KG1 (cell line): ENCODE results near the gene CHCHD3.
"Not testable (repeated sequence)": the region's sequence is repeated elsewhere in the genome, so short reads cannot be mapped to it uniquely, and the experiment has no call there.

ENCODE experiments used
- DNase-seq: peaks from one replicate; lab custom pipeline; 2025; lab: John Stamatoyannopoulos, UW

The CHCHD3 gene

DNA sequence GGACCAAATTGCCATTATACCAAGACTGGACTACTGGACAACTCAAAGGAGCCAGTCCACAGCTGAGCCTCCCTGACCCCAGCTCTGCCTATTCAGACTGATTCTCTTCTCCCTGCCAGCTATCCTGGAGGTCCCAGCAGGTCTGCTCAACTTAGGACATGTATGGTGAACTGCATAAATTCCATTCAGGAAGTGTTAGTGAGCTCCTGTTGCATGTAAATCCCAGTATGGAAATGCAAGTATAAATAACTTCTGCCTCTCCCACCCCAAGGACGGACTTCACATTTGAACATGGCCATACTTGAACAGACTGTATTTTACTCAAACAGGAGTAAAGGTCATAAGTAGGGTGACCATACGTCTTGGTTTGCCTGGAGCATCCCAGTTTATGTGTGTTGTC is 128.4 kb downstream of the CHCHD3 start:
- DNase-seq: no peak

DNA sequence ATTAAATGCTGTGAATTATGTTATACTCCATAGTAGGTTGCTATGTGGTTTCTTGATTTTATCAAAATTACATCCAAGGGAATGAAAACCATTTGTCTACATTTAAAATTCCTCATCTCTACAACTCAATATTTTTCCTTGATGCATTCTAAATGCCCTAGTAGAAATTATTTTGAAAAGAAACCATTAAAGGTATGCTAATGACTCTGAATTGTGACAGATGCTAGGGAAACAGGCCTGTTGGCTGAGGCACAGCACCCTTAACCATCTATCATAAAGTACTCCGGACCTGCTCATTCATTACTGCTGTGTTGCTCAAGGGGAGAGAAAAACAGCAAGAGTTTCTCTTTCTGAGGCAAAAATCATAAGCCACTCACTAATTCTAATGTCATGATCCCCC is 131.2 kb downstream of the CHCHD3 start:
- DNase-seq: no peak

DNA sequence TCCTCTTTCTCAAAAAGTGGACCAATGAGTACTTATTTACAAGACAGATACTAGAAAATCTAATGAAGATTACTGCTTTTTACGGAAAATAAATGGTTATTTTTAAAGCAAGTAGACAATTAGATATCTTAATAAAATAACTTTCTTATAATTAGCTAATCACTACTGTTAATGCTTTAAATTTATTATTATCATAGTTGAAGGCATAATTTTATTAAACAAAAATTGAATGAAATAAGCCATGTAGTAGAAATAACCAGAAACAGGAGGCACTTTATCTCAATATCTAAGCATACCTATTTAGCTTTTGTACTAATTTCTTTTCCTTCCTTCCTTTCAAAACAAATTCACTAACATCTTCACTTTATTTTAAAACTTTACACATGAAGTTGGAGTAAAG is 134.9 kb downstream of the CHCHD3 start:
- no peak for DNase-seq

DNA sequence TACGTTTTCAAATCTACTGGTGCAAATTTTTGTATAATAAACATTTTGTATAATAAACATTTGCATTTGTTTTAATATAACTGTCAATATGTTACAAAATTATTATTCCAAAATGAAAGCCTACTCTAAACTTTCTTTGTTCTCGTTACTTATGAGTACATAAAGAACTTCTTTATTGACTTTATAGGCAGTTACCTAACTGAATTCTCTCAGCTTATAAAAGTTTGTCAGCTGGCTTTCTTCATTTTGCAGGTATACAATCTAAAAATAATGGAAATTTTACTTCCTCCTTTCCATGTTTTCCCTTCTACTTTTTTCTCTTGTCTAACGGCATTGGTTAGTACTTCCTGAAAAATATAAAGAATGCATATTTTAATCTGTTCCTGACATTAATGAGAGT is 137.1 kb downstream of the CHCHD3 start:
- DNase-seq: no peak

DNA sequence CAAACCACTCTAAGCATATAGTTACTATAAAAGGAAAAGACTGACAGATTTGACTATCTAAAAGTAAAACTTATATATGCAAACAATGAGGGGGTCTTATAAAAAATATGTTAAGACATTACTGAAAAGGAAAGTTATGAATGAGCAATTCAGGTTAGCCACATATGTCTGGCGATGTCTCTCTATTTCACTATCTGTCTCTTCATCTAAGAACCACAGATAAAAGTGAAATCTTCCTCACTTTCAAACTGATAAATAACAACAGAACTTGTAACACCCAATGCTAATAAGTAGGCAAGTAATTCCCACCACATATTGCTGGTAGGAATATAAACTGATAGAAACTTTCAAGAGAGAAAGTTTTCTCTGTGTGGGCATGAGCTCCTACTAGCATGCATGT is 138.2 kb downstream of the CHCHD3 start:
- no peak for DNase-seq

DNA sequence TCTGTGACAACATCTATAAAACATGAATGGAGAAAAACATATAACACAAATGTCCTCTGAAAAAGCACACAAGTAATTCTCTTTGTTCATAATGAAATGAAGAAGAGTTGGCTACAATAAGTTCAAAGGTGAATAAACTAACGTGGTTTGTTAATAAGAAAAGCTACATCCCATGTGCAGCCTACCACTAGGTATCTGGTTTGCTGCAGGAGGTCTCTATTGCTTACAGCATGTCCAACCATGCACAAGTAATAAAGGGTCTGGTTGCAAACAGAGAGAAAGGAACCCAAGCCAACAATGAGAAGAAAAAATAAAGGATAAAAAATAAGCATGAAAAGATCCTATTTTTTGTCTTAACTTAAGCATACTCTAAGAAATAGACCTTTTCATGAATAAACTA is 139.2 kb downstream of the CHCHD3 start:
- DNase-seq: no peak

DNA sequence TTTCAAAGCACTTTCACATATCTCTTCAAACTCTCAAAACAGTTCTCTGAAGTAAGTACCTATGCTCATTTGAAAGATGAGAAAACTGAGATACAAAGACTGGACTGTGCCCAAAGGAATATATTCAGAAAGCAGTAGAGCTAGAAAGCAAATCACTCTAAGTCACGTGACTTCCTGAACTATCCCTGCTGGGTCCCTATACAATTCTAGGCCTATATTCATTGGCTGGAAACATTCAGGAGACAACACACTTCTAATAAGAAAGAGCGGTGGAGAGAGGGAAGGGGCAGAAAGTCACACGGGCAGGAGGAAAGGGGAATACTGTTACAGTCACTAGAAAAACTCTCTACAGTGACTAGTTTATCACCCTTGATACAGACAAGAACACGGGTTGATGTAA is 140.0 kb downstream of the CHCHD3 start:
- no peak for DNase-seq

DNA sequence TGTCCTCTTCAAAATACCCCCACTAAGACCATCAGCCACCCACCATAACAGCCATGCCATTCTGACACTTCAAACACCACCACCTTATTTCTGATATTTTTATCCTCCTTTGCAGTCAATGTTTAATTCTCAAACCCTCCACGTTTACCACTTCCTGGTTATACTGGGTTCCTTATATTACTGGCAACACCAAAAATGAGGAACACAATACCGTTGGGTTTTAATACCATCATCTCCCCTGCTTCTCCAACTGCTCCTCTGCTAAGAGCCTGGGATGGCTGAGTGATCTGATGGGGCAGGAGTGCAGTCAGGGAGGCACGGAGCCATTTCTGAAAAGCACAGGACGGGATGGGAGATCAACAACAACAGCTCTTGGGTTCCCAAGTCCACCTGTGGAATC is 140.5 kb downstream of the CHCHD3 start:
- DNase-seq: no peak

DNA sequence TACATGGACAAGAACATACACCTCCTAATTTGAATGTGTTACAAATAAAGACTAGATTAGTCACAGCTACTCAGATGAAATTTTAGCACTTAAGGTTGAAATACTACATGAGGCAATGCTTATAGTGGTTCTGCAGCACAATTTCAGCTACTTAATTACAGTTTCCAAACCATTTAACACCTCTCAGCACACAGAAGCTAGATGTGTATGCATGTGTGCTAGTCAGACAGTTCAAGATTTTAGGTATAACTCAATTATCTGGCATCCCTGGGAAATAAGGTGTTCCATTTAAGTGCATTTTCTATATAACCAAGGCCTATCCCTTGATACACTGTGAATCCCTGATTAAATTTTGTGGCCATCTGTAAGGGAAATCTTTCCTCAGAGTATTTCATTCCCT is 141.8 kb downstream of the CHCHD3 start:
- DNase-seq: no peak

DNA sequence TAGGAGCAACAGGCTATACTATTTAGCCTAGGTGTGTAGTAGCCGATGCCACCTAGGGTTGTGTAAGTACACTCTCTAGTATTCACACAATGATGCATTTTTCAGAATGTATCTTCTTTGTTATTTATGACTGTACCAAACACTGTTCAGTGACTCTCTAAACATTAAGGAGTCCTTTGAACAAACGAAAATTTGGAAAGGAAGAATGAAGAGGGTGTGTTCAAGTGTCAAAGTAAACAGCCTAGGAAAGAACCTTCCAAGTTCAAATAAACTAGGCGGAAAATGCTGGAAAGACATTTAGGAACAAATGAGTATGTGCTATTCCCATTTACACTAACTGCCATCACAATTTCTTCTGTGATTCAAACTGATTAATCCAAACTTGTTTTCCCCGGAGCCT is 142.4 kb downstream of the CHCHD3 start:
- no peak for DNase-seq

DNA sequence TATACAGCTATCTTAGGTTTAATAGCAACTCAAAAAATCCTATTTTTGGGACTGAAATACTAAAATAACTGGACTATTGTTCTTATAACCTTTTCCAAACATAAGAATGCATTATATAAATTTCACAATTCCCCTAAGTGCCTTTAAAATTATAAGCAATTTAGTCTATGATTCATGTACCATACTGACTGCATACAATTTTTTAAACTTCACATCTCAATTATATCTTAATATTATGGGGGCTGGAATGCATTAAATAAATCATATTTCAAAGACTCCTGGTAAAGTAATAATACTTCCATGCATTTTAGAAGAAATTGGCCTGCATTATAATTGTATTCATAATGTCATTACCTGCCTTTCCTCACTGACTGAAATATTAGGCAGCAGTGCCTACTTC is 144.6 kb downstream of the CHCHD3 start:
- no peak for DNase-seq

DNA sequence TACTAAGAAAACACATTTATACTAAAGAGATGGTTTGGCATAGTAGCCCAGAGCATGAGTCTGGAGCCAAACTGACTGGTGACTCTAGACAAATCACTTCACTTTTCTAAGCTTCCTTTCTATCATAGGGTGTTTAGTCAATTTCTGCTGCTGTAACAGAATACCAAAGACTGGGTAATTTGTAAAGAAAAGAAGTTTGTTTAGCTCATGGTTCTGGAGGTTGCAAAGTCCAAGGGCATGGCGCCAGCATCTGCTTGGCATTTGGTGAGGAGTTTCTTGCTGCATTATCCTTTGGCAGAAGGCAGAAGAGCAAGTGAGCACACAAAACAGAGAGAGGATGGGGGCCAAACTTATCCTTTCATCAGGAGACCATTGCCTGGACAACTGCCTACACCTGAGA is 146.3 kb downstream of the CHCHD3 start:
- no peak for DNase-seq

DNA sequence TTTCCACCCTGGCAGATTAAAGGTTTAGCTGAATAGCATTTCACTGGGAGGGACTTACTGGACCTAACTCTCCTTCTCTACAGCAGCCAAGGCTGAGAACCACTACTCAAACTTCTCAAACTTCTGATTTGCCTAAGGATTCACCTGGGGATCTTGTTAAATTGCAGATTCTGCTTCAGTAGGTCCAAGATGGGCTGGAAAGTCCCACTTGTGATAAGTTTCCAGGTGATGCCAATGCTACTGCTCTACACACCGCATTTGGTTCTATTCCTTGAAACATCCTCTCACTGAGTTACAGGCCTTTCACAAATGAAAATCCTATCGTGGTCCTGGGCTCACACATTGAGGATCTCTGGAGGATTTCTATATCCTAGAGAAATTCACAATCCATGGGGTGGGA is 147.9 kb downstream of the CHCHD3 start:
- DNase-seq: no peak

DNA sequence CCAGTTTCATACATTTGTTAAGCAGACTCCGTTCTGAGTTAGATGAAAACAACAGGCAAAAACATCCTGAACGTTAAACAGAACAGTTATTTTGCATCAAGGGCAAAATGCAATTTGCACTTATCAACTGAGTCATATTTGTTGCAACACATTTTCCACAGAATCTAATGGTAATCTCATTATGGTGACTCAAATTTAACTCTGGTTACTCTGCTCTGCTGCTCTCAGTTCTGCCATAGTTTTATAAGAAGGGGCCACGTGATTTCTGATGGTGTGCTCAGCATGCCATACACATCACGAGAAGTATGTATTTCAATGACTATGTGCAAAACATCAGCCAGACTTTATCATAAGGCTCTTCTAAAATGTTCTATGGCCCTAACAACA is 148.8 kb downstream of the CHCHD3 start:
- DNase-seq: no peak

DNA sequence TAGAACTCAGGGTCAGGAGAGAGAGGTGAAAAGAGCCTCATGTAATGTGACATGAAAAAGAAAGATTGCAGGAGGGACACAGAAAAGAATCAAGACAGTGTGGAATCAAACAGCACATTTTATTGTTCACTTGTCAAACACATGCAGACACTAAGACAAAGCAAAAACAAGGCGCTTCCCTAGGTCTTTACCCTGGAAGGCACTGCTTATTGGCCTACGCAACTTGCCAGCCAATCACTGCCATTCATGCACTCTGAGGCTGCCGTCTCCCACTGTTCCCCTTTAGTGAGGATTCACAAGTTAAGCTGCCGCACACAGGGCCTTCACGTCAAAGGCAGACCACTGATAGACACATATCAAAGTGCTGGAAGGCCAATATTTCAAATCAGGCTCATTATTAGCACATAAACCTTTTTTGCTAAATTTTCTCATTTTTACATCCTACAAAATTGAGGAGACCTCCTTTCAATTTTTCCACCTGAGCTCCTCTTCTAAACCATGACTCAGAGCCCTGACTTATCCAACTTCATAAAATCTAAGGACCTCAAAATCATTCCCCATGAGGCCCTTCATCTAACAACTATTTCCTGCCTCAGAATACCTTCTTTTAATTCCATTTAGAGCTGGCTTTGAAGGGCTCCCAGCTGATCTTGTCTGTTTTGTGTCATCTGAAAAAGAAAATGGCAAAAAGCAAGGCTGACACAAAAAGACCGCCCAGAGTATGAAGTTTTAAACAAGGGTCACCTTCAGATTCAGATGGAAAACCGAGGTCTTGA is 149.4 kb downstream of the CHCHD3 start:
- no peak for DNase-seq

DNA sequence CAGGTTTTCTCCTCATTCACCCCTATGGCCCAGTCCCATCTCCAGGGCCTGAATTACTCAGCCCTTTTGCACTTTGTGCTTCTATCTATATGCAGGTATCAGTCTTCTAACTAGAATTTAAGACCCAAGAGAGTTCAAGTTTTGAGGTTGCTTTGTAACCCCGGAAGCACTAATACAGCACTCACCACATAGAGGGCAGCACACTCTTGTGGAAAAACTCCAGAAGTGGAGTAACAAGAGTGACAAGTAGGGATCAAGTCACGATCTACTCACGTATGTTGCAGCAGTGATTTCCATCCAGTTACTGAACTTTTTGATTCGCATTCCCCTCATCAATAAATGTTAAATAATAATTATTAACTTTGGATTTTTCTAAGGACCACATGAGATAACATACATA is 151.0 kb downstream of the CHCHD3 start:
- no peak for DNase-seq

DNA sequence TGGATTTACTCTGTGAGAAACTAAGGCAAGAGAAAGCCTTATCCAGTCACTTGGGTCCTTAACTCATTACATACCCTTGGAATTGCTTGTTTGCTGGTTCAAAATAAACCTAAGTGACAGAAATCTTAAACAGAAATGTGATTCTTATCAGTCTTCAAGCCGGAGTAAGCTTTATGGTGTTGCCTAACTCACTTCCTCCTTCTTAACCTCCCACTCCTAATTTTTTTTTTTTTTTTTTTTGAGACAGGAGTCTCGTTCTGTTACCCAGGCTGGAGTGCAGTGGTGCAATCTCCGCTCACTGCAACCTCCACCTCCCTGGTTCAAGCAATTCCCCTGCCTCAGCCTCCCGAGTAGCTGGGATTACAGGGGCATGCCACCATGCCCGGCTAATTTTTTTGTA is 151.9 kb downstream of the CHCHD3 start:
- not testable (repeated sequence) for DNase-seq

DNA sequence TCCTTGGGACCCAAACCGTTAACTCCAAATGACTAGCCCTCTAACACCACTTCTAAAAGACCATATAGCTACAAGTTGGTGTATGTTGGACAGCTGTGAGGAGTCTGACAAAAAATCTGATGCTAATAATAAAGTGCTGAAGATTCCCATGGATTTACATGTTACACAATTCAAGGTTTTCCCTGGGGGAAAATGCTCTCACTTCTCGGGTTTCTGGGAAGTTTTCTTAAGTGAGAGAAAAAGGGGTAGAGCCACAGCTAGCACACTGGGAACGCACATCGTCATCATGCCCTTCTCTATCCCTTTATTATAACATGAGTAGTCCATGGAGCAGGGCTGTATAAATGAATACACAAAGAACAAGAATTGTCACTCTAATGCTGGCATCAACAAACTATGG is 162.1 kb downstream of the CHCHD3 start:
- no peak for DNase-seq

DNA sequence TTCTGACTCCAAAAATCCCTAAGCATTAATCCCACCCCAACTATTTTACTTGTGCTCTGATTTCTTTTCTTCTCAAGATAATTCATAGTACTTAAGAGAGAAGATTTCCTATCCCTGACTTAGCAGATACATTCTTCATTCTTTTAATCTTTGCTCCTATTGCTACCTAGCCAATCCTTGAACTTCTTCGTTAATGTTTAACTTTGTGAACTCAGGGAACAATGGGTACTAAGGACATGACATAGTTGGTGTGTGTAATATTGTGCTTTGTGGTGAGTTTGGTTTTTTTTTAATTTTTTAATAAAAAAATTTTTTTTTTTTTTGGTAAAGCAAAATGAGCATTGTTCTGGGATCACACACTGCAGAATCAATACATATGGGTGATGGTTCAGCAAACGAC is 166.2 kb downstream of the CHCHD3 start:
- DNase-seq: no peak

DNA sequence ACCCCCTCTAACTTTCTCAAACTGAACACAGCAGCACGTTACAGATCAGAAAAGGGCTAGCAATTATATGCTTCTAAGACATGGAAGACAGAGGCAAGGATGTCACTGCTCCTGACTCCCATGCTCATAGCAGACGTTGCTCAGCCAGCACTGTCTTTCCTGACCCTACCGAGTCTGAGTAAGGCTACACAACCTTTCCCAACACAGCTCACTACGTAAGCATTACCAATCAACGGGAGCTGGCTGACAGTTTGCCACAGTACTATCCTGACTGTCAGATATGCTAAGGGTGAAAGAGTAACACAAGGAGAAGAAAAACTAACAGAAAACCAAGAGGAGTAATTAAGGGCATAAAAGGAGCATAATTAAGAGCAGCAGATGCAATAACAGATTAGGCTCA is 171.2 kb downstream of the CHCHD3 start:
- no peak for DNase-seq

DNA sequence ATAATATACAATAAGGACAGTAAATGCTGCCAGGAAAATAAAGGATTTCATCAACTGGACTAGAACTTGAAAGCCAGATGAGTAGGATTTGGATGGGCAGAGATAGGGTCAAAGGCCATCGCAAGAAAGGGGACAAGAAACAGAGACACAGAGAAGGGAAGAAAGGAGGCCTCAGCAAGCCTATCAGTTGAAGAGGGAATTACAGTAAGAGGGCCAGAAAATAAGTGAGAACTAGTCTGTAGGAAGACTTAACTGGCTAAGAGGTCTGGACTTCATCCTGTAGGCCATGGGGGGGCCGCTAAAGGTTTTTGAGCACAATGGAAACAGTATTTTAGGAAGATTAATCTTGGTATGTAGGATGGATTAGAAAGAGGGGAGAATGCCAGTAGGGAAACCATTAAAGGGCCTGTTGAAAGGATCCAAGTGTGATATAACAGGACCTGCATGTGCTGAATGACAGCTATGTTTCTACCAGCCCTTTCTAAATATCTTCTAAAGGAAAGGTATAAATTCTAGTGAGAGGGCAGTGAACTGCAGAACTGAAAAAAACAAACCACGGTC is 174.4 kb downstream of the CHCHD3 start:
- DNase-seq: no peak

DNA sequence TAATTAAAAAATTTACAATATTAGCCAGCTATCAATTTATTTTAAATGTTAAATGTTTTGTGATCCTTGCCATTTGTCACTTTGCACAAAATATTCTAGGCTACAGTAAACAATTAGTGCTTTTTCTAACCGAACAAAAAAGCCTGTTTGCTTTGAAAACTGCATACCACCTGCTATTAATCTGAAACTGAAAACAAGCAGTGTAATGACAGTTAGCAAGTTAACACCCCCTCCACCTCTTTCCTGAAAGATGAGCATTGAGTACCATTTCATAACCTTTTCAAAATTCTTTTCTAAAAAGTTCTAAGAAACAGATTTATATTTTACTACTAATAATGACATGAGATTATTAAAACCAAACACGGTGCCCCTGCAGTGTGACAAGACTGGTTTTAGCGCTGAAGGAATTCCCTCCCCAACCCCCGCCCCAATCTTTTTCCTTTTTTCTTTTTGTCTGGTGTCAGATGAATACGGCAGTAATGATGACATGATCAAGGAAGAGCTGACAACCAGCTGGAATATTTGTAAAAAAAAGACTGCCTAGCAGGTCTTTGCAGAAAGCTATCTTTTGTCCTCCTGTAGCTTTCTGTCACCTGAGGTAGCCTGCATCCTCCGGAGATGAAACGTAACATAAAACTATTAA is 175.6 kb downstream of the CHCHD3 start:
- DNase-seq: no peak

DNA sequence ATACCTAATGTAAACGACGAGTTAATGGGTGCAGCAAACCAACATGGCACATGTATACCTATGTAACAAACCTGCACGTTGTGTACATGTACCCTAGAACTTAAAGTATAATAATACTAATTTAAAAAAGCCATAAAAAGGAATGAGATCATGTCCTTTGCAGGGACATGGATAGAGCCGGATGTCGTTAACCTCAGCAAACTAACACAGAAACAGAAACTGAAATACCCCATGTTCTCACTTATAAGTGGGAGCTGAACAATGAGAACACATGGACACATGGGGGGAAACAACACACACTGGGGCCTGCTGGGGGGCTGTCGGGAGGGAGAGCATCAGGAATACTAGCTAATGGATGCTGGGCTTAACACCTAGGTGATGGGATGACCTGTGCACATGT is 176.8 kb downstream of the CHCHD3 start:
- DNase-seq: not testable (repeated sequence)

DNA sequence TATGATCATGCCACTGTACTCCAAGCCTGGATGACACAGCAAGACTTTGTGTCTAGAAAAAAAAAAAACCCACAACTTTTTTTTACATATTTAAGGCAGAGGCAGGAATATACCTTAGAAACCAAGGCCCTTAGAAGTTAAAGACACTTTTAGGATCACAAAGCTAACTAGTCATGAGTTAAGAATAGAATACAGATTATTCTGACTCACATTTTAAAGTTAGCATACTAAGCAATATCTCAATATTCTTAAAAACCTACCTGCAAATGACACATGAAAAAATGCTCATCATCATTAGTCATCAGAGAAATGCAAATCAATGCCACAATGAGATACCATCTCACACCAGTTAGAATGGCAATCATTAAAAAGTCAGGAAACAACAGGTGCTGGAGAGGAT is 177.7 kb downstream of the CHCHD3 start:
- DNase-seq: no peak
